Glomerular visceral epithelial cell (primary cell): ENCODE data around the gene ANXA2R.

Source experiments
- DNase-seq: peaks from one replicate; pipeline ENCODE4 v3.0.0-alpha.2; 2016; ENCODE audit errors: extremely low spot score

ANXA2R gene

DNA sequence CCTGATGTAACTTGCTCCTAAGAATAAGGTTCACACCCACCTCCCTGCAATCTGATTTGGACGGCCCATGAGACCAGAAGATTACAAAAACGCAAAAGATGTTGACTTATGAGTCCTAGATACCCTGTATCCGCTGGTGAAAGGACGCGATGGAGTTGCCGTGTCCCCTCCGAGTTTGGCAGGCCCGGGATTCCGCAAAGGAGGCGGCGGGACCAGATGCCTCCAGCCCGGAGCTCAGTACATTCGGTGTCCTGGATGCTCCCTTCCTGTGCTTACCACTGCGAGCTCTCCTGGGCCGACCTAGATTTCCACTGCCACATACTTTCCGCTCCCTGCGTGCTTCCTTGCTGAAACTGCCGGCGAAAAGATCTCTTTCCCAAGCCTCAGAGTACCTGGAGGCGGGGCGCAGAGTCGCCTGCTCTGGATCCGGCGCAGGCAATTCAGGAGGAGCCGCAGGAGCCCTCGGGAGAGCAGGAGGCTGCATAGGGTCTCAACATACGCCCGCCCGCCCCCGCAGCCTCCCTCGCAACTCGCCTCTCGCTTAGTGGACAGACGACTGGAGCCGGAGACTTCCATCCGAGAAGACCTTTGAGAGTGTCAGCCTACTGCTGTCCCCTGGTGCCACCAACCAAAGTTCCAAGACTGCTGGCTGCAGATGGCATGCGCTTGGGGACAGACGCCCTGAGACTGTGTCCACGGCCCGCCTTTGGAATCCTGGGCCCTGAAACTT is 39.8 kb downstream of the ANXA2R start:
- peak; percentile 72 for DNase-seq

GRCh38 chr5:42995360-42995751 is 44.8 kb downstream of the ANXA2R start:
- no peak for DNase-seq

- DNase-seq: peak; percentile 95
Measured at GRCh38 chr5:42994555-42995359, 45.4 kb downstream of the ANXA2R start.

DNA sequence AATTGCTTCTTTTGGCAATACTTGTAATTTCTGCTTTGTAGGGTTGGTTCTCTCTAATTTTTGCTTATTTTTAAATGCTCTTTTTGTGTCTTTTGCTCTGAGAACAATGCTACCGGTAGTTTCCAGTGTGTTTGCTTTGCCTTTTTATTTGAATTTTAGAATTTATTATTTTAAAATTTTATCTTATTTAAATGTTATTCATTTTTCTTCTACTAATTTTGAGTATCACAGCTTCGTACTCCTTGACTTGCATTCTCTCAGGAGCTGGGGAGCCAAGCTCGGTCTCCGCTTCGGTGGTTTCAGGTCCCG is 45.9 kb downstream of the ANXA2R start:
- DNase-seq: no peak

- peak; percentile 74 for DNase-seq
Measured at GRCh38 chr5:42993516-42994245, 46.4 kb downstream of the ANXA2R start.

- peak; percentile 87 for DNase-seq
Measured at GRCh38 chr5:42992088-42992879, 47.8 kb downstream of the ANXA2R start.

GRCh38 chr5:42991404-42992087 is 48.6 kb downstream of the ANXA2R start:
- DNase-seq: peak; percentile 30

GRCh38 chr5:42990892-42991291 is 49.2 kb downstream of the ANXA2R start:
- no peak for DNase-seq
